ENCODE measurements around the gene MYRF. TPM values are rescaled to one million over a fixed set of nuclear protein-coding genes. Genes with fewer than 3 reads are reported as not detected.

MYRF gene
- polyA plus RNA-seq, 1 donor (not counting 4 experiments of a cell fraction or from before 2014, with no cell fraction given), result 0.14 TPM

DNA sequence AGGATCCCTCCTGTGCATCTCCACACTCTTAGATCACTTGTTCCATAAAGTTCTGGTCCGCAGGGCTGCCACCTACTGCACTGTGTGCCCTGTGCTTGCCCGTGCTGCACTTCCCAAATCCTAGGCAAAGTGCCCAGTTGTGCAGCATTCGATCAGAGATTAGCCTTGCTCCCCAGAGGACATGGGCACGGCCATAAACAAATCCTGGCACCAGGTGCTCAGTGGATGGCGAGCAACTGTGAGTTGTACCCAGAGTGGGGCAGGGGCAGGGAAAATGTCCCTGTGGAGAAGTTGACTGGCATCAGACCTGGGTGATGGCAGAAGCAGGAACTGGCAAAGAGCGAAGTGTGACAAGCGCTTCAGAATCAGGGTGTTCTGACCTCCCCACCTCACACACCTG is 80.3 kb downstream of the MYRF start:
- Histone ChIP-seq H3K9ac (ENCODE audit: control insufficient read depth, extremely low read depth, insufficient read depth, low read length) (no peak overlapping the region), H3K4me1 (ENCODE audit: control insufficient read depth, extremely low read depth, insufficient read depth, low read length) (peaks cover 32% of the 10 kb centered on the region), H3K36me3 (ENCODE audit: control insufficient read depth in 2 of 2, extremely low read depth in 1 of 2, insufficient read depth in 2 of 2, low read length in 2 of 2) (peaks cover 5 to 9% of the 10 kb centered on the region in 2 experiments), H3K9me1 (ENCODE audit: control insufficient read depth, extremely low read depth, insufficient read depth, low read length) (no peaks in the 10 kb centered on the region), H2AFZ (ENCODE audit: control insufficient read depth, low read length) (no peak overlapping the region), H3K9me3 (ENCODE audit: control insufficient read depth, low read depth, low read length) (no peaks in the 10 kb centered on the region), H4K20me1 (ENCODE audit: control insufficient read depth, extremely low read depth, insufficient read depth, low read length) (peaks cover 5% of the 10 kb centered on the region), H3K79me2 (ENCODE audit: control insufficient read depth, insufficient read depth, low read length) (peaks cover 61% of the 10 kb centered on the region), H3K27ac (ENCODE audit: control insufficient read depth, insufficient read depth, low read length) (no peak overlapping the region), H3K4me2 (ENCODE audit: control insufficient read depth, extremely low read depth, insufficient read depth, low read depth, low read length) (no peak overlapping the region), H3K4me3 (ENCODE audit: control insufficient read depth in 2 of 3, extremely low read depth in 1 of 3, insufficient read depth in 2 of 3, low read depth in 1 of 3, low read length in 3 of 3) (no peak overlapping the region), H3K27me3 (ENCODE audit: control insufficient read depth, extremely low read depth, insufficient read depth, low read length) (no peaks in the 10 kb centered on the region)
- TF ChIP-seq EZH2 (IDR thresholded peaks at IDR 0.05; ENCODE audit: low read length), result no peak
- TF ChIP-seq, protein P1, sequence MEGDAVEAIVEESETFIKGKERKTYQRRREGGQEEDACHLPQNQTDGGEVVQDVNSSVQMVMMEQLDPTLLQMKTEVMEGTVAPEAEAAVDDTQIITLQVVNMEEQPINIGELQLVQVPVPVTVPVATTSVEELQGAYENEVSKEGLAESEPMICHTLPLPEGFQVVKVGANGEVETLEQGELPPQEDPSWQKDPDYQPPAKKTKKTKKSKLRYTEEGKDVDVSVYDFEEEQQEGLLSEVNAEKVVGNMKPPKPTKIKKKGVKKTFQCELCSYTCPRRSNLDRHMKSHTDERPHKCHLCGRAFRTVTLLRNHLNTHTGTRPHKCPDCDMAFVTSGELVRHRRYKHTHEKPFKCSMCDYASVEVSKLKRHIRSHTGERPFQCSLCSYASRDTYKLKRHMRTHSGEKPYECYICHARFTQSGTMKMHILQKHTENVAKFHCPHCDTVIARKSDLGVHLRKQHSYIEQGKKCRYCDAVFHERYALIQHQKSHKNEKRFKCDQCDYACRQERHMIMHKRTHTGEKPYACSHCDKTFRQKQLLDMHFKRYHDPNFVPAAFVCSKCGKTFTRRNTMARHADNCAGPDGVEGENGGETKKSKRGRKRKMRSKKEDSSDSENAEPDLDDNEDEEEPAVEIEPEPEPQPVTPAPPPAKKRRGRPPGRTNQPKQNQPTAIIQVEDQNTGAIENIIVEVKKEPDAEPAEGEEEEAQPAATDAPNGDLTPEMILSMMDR (optimal IDR thresholded peaks at IDR 0.05 in 1 of 3, IDR thresholded peaks at IDR 0.05 in 1 of 3, conservative IDR thresholded peaks at IDR 0.05 in 1 of 3; ENCODE audit: extremely low read depth in 1 of 3, insufficient read depth in 2 of 3, low read length in 3 of 3), result no peak
- FAIRE-seq, result no peak
- no peak for DNase-seq (ENCODE audit: low read depth, low spot score)
- dilution Hi-C loops (cut with MboI; ENCODE audit: extremely low pct_ligation_motif_present, low sequenced_read_pairs), result no loop called here

DNA sequence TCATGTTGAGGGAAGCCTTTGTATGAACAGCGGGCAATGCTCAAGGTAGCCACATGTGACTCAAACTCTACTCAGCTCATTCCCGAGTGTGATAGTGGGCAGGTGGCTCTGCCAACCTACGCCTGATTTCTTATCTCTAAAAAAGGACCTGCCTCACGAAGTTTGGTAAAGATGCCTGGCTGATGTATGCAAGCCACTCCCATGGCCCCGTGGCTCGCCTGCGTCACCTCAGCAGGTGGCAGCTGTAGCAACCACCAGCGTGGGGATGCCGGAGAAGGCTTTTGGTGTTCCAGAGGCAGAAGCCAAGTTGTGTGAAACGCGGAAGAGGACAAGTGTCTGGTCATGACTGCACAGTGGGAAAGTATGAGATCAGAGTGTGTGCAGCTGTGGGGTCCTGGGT is 81.0 kb downstream of the MYRF start:
- H3K4me3 ChIP-seq (ENCODE audit: control insufficient read depth in 2 of 3, extremely low read depth in 1 of 3, insufficient read depth in 2 of 3, low read depth in 1 of 3, low read length in 3 of 3), result no peak overlapping the region
- no peaks in the 10 kb centered on the region for H3K27me3 ChIP-seq (ENCODE audit: control insufficient read depth, extremely low read depth, insufficient read depth, low read length)
- H4K20me1 ChIP-seq (ENCODE audit: control insufficient read depth, extremely low read depth, insufficient read depth, low read length), result peaks cover 5% of the 10 kb centered on the region
- H3K27ac ChIP-seq (ENCODE audit: control insufficient read depth, insufficient read depth, low read length), result no peak overlapping the region
- H3K36me3 ChIP-seq (ENCODE audit: control insufficient read depth in 2 of 2, extremely low read depth in 1 of 2, insufficient read depth in 2 of 2, low read length in 2 of 2), result peaks cover 7 to 15% of the 10 kb centered on the region in 2 experiments
- H3K9me1 ChIP-seq (ENCODE audit: control insufficient read depth, extremely low read depth, insufficient read depth, low read length), result no peaks in the 10 kb centered on the region
- H3K4me2 ChIP-seq (ENCODE audit: control insufficient read depth, extremely low read depth, insufficient read depth, low read depth, low read length), result no peak overlapping the region
- DNase-seq (ENCODE audit: low read depth, low spot score), result no peak
- H2AFZ ChIP-seq (ENCODE audit: control insufficient read depth, low read length), result no peak overlapping the region
- peaks cover 32% of the 10 kb centered on the region for H3K4me1 ChIP-seq (ENCODE audit: control insufficient read depth, extremely low read depth, insufficient read depth, low read length)
- peaks cover 58% of the 10 kb centered on the region for H3K79me2 ChIP-seq (ENCODE audit: control insufficient read depth, insufficient read depth, low read length)
- TF ChIP-seq EZH2 (IDR thresholded peaks at IDR 0.05; ENCODE audit: low read length), result no peak
- TF ChIP-seq, protein P1 (optimal IDR thresholded peaks at IDR 0.05 in 1 of 3, IDR thresholded peaks at IDR 0.05 in 1 of 3, conservative IDR thresholded peaks at IDR 0.05 in 1 of 3; ENCODE audit: extremely low read depth in 1 of 3, insufficient read depth in 2 of 3, low read length in 3 of 3), result no peak
- no peaks in the 10 kb centered on the region for H3K9me3 ChIP-seq (ENCODE audit: control insufficient read depth, low read depth, low read length)
- dilution Hi-C loops (cut with MboI; ENCODE audit: extremely low pct_ligation_motif_present, low sequenced_read_pairs), result no loop called here
- H3K9ac ChIP-seq (ENCODE audit: control insufficient read depth, extremely low read depth, insufficient read depth, low read length), result no peak overlapping the region
- FAIRE-seq, result no peak

Data from keratinocyte (primary cell).